Cardiac muscle cell (in vitro differentiated cells and primary cell): ENCODE results near the gene GDF15. TPM values are rescaled to one million over a fixed set of nuclear protein-coding genes. Genes with fewer than 3 reads are reported as not detected.
A peak's percentile ranks its signal among the peaks of the same experiment; 100 is the strongest.

ENCODE experiments used
- DNase-seq, 2 donors: peaks; one replicate each; pipeline versions ENCODE4 v3.0.0 to v3.0.0-alpha.2; 2010 to 2017; ENCODE audit warnings: low read depth in 1 of 2, low spot score in 1 of 2
- H3K27ac ChIP-seq: fragments of 200-600 bp; sonication (generic); 2 replicates; pipeline ENCODE4 v1.5.1; 2016
- H3K27me3 ChIP-seq: fragments of 200-600 bp; sonication (generic); 2 replicates; pipeline ENCODE4 v1.6.0; 2016; ENCODE audit warnings: control low read depth
- H3K36me3 ChIP-seq: fragments of 200-600 bp; sonication (generic); 2 replicates; pipeline ENCODE4 v1.5.1; 2016; ENCODE audit warnings: control low read depth
- H3K4me1 ChIP-seq: fragments of 200-600 bp; sonication (generic); 2 replicates; pipeline ENCODE4 v1.8.1; 2017; ENCODE audit warnings: low read depth, mild to moderate bottlenecking, mixed run types
- H3K4me3 ChIP-seq: fragments of 200-600 bp; sonication (generic); 2 replicates; pipeline ENCODE4 v1.5.1; 2016; ENCODE audit warnings: mild to moderate bottlenecking
- H3K9me3 ChIP-seq: fragments of 200-600 bp; sonication (generic); 2 replicates; pipeline ENCODE4 v1.5.1; 2017; ENCODE audit warnings: low read depth, mild to moderate bottlenecking, control low read depth
- polyA plus RNA-seq: library from polyadenylated mRNA; unstranded; fragments of >200 nt; fragmentation: Nextera tagmentation; extraction: Ambion mirVana; gene quantifications from 2 replicates; pipeline ENCODE4 v1.2.1, GENCODE V29; 2016
- total RNA-seq: library from RNA; depleted of rRNA; stranded (reverse); fragments of >200 nt; gene quantifications from 2 replicates; pipeline ENCODE4 v1.2.3, GENCODE V29; 2016
- TF ChIP-seq, protein P1 (sequence below): IDR thresholded peaks from 2 replicates; pipeline ENCODE4 v1.5.1; 2012; ENCODE audit warnings: low read depth, mild to moderate bottlenecking, low read length

GDF15 gene
- total and polyA plus RNA-seq, 2 experiments from 2014 or later, result 2.4 to 10.0 TPM

DNA sequence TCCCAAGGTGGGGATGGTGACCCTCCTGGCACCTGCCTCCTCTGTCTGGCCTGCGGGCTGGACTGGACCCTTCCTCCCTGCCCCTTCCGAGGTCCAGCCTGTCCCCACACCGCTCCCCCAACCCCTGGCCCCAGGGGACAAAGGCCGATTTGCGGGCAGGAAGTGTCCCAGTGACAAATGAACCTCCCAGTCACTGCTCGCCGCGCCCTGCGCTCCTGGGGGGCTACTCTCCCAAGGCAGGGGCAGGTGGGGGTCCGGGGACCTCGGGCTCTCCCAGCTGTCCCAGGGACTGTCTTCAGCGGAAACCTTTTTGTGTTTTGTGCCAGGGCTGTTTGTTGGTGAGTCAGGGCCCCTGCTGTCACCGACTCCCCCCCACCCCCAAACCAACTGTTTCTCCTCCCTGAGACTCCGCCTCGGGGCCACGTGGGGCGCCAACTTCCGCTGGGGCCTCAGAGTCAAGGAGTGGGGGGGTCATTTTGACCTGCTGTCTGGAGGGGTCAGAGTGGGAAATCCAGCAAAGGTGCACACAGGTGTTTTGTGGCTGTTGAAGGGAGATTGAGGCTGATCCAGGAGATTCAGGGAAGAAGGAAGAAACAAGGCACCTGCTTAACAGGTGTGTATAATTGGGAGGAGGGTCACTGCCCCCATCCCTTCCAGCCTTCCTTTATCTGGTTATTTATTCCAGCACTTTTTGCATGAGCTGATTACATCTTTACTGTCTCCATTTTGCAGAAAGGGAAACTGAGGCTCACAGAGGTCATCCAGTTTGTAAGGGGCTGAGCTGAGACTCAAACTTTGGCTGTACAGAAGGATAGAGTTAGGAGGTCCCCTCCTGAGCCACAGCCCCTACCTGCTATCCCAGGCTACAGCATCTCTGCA lies 44.7 kb upstream of the GDF15 start:
- H3K4me1 ChIP-seq, result peaks cover 3% of the 10 kb centered on the region
- H3K36me3 ChIP-seq, result no peaks in the 10 kb centered on the region
- H3K4me3 ChIP-seq, result peak overlapping the region; percentile 83
- H3K27me3 ChIP-seq, result no peaks in the 10 kb centered on the region
- no peaks in the 10 kb centered on the region for H3K9me3 ChIP-seq
- no peak overlapping the region for H3K27ac ChIP-seq
- DNase-seq, result peak; percentile 29 to 43
- TF ChIP-seq, protein P1, sequence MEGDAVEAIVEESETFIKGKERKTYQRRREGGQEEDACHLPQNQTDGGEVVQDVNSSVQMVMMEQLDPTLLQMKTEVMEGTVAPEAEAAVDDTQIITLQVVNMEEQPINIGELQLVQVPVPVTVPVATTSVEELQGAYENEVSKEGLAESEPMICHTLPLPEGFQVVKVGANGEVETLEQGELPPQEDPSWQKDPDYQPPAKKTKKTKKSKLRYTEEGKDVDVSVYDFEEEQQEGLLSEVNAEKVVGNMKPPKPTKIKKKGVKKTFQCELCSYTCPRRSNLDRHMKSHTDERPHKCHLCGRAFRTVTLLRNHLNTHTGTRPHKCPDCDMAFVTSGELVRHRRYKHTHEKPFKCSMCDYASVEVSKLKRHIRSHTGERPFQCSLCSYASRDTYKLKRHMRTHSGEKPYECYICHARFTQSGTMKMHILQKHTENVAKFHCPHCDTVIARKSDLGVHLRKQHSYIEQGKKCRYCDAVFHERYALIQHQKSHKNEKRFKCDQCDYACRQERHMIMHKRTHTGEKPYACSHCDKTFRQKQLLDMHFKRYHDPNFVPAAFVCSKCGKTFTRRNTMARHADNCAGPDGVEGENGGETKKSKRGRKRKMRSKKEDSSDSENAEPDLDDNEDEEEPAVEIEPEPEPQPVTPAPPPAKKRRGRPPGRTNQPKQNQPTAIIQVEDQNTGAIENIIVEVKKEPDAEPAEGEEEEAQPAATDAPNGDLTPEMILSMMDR, result no peak

DNA sequence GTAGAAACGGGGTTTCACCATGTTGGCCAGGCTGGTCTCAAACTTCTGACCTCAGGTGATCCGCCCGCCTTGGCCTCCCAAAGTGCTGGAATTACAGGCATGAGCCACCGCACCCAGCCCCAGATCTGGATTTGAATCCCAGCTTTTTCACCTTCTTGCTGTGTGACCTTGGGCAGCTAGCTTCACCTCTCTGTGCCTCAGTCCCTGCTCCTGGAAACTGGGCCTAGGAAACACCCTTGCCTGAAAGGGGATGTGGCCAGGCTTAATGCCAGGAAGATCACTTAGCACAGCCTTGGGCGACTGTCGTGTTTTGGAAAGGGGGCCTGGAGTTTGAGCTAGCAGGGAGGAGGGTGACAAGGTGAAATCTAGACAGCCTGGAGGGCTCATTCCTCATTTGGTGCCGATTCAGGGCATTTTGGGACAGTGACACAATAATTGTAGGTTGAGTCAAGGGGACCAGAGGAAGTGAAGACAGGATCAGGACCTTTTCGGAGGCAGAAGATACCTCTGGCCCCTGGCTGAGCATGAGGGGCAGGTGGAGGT lies 43.8 kb upstream of the GDF15 start:
- Histone ChIP-seq H3K27me3 (no peaks in the 10 kb centered on the region), H3K36me3 (no peaks in the 10 kb centered on the region), H3K4me1 (peaks cover 3% of the 10 kb centered on the region), H3K9me3 (no peaks in the 10 kb centered on the region), H3K27ac (no peak overlapping the region), H3K4me3 (no peak overlapping the region)
- TF ChIP-seq, protein P1, result no peak
- no peak for DNase-seq

DNA sequence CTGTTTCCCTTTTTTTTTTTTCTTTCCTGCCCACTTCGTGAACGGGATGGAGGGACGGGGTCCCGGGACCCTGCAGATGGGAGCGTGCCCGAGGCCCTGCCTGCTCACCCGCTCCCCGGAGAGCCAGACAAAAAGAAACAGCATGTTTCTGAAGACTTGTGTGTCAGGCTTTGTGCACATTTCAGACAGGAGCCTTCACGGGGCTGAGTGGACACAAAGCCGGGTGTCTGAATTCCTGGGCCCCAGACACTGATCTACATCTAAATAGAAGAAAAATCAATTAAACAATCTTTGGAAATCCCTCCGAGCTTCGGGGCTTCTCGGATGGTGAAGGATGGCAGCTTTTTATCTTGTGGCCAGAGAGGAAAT lies 41.4 kb upstream of the GDF15 start:
- Histone ChIP-seq H3K4me1 (peaks cover 3% of the 10 kb centered on the region), H3K4me3 (no peak overlapping the region), H3K36me3 (no peaks in the 10 kb centered on the region), H3K27me3 (no peaks in the 10 kb centered on the region), H3K27ac (no peak overlapping the region), H3K9me3 (no peaks in the 10 kb centered on the region)
- TF ChIP-seq, protein P1, result no peak
- no peak for DNase-seq

DNA sequence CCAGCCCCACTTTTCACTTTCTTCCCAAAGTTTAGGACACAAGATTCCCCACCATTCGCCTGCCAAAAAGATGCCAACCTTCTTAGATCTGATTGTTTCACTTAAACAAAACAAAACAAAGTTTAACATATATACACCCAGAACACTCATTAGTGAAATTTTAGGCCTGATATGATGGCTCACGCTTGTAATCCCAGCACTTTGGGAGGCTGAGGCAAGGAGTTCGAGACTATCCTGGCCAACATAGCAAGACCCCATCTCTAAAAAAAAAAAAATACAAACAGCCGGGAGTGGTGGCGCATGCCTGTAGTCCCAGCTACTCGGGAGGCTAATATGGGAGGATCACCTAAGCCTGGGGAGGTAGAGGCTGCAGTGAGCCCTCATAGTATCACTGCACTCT lies 40.7 kb upstream of the GDF15 start:
- no peaks in the 10 kb centered on the region for H3K9me3 ChIP-seq
- H3K27ac ChIP-seq, result no peak overlapping the region
- TF ChIP-seq, protein P1, result no peak
- DNase-seq, result no peak
- H3K4me1 ChIP-seq, result peaks cover 3% of the 10 kb centered on the region
- no peaks in the 10 kb centered on the region for H3K36me3 ChIP-seq
- no peaks in the 10 kb centered on the region for H3K27me3 ChIP-seq
- H3K4me3 ChIP-seq, result no peak overlapping the region

DNA sequence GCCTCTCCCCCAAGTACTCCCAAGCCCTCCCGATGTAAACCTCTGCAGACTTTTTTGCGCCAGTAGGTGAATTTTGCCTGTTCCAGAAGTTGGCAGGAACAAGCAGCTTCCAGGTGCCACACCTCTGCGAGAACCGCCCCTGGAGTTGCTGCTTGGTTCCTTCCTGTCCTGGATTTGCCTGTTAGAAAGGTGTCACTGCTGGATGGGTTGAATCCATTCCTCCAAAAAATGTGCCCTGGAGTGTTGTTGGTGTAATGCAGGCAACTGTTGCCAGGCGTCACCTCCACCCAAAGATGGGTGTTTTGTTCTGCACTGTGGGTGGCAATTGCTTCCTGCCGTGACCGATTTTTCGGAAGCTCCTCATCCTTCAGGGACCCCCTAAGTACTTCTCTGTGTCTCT lies 39.9 kb upstream of the GDF15 start:
- no peak for DNase-seq
- H3K27ac ChIP-seq, result no peak overlapping the region

More for the DNA sequence above, 39.9 kb upstream of the GDF15 start:
- Histone ChIP-seq H3K4me3 (no peak overlapping the region), H3K4me1 (peaks cover 3% of the 10 kb centered on the region), H3K36me3 (no peaks in the 10 kb centered on the region), H3K27me3 (no peaks in the 10 kb centered on the region), H3K9me3 (no peaks in the 10 kb centered on the region)
- TF ChIP-seq, protein P1, result no peak
